HG02981 (cell line): ENCODE data around the gene RELT.
A peak's percentile ranks its signal among the peaks of the same experiment; 100 is the strongest.

ENCODE experiments used
- ATAC-seq: cut with Tn5 transposase; IDR thresholded peaks from one replicate; pipeline ENCODE4 v1.9.1; 2021; ENCODE audit warnings: mild to moderate bottlenecking, moderate library complexity; ENCODE audit not compliant: unreplicated experiment

The RELT gene, protein sequence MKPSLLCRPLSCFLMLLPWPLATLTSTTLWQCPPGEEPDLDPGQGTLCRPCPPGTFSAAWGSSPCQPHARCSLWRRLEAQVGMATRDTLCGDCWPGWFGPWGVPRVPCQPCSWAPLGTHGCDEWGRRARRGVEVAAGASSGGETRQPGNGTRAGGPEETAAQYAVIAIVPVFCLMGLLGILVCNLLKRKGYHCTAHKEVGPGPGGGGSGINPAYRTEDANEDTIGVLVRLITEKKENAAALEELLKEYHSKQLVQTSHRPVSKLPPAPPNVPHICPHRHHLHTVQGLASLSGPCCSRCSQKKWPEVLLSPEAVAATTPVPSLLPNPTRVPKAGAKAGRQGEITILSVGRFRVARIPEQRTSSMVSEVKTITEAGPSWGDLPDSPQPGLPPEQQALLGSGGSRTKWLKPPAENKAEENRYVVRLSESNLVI

DNA sequence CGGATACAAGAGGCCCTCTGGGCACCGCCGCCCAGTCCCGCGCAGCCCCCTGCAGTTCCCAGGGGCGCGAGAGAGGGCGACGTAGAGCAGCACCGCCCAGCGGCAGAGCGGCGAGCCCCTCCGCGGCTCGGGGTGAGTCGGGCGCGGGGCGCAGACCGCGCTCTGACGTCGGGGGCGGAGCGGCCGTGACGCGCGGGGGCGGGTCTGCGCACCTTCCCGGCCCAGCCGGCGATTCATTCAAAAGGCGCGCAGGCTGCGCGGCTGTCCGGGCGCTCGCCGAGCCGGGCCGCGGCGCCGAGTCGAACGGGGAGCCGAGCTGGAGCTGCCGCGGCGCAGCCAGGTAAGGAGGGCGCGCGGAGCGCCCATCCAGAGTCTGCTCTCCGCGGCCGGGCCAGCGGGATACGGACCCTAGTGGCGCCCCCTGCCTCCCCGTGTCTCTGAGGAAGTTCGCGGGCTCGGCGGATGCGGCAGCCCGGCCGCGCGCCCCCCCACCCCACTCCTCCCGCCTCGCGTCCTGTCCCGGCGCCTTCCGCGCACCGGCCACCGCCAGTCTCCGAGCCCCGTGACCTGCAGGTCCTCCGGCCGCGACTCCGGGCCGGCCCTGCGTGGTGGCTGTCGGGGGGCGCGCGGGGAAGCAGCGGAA is at the start of gene RELT:
Gene RELT, plus strand, starts transcription at position 240 of the 643 bp plus-strand sequence. CDS start 12,738 bp downstream, outside the sequence.
- ATAC-seq: peak; percentile 76

DNA sequence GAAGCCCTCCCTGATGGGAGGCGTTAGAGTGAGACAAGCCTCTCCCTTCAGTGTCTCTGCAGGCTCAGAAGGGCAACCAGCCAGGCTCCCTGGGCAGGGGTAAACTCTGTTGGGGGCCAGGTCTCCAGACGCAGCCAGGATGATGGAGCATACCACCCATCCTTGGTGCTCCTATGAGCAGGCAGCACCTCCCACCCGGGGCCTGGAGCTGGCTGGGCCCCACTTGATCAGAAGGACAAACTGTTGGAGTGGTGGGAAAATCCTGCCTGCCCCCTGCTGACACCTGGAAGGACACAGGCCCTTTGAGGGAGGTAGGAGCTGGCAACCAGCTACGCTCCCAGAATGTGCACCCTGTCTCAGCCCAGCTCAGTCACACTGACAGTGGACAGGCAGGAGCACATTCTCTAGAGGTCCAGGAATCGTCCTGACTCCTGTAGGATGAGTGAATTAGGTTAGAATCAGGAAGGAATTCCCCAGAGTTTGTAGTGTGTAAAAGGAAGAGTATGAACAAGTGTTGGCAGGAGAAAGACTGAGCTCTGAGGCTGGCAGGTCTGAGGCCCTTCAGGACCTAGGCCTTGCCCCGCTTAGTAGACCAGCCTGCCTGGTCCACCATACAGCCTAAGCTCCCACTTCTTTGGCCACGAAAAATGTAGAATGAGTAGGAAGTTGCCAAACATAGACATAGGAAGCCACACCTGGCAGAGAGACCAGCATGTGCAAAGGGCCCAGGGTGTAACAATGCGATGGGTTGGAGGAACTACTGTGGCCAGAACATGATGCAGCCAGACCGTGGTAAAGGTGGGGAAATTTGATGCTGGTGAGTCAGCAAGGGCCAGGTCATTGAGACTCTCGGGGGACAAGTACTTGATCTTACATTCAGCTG is 49.0 kb upstream of the RELT start:
- no peak for ATAC-seq

DNA sequence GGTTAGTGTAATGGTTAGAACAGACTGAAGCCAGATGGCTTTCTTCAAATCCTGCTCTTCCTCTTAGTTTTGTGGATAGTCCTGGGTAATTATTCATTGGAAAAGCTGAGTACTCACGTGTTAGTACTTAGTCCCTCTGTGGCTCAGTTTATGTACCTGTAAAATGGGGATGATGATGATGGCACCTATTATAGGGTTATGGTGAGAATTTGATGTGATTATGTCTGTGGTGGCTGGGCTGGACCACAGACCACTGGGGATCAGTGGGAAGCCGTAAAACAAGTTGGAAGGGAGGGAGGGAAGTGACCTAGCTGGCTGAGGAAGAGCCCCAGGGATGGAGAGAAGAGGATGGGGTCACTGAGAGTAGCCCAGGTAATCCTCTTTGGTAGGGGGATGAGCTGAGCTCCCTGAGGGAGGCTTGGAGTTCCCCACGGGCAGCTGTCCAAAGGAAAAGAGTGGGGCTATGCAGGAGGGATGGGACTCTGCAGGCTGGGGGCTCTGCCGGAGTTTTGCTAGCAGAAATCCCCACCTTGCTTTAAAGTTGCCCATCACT is 48.3 kb upstream of the RELT start:
- ATAC-seq: no peak

DNA sequence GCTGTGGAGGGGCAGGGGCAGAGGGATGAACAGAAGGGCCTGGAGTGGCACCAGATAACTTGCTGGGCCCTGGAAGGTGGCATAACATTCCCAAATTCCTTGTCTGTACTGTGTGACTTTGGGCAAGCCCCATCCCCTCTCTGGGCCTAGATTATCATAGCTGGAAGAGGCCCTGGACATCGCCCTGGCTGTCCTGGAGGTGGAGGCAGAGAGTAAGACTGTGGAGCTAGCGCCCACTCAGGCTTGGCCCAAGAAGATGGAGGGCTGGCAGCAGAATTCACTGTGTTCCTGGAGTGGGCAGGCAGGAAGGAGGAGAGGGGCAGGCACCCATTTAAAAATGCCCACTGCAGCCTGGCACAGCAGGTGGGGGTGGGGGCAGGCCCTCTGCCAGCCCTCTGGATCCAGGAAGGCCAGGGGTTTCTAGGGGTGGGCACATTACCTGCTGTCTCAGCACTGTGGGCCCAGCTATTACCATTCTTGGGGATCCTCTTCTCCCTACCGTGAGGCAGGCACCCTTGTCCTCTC is 45.6 kb upstream of the RELT start:
- ATAC-seq: no peak

DNA sequence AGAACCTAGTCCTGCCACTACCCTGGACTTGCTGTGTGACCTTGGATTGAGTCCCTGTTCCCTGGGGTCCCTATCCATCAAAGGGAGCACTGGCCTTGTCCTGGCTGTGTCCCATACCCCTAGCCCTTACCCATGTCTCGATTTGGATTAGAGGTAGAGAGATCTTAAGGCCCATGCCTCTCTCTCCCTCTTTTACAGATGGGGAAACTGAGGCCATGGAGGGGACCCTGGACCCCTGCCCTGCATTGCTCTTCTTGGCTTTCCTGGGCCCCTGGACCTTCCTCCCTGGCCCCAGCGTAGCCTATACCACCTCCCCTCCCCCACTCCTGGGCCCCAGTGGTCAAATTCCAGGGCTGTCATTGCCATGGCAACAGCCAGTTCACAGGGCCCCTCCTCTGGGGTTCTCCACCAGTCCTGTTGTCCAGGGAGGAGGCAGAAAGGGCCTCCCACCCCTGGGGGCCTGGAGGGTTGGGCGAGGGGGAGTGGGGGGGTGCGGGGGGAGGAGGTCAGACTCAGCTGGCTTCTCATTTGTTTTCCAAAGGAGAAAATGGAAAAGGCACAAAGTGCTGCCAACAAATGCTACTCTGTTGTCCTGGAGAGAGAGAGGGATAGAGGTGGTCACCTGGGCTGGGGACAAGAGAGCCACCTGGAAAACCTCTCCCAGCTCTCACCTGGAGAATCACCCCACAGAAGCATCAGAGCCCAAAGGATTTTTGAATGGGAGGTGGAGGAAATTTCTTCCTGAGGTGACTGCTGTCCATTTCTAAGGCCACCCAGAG is 44.9 kb upstream of the RELT start:
- ATAC-seq: no peak

DNA sequence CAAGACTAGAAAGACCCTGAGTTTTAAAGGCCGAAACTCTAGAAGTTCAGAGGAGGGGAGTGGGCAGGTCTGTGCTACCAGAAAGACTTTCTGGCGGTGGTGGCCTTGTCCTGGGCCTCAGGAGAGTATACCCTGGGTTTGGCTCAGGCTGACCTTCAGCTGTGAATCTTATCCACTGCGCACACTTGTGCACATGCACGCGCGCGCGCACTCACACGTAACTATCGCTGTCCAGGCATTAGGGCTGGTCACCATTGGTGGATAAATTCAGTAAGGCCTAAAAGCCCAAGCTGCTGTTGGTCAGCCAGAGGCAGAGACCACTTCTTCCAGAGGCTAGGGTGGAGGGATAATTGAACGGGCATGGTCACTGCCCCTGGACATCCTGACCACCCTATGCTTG is 43.0 kb upstream of the RELT start:
- ATAC-seq: no peak

DNA sequence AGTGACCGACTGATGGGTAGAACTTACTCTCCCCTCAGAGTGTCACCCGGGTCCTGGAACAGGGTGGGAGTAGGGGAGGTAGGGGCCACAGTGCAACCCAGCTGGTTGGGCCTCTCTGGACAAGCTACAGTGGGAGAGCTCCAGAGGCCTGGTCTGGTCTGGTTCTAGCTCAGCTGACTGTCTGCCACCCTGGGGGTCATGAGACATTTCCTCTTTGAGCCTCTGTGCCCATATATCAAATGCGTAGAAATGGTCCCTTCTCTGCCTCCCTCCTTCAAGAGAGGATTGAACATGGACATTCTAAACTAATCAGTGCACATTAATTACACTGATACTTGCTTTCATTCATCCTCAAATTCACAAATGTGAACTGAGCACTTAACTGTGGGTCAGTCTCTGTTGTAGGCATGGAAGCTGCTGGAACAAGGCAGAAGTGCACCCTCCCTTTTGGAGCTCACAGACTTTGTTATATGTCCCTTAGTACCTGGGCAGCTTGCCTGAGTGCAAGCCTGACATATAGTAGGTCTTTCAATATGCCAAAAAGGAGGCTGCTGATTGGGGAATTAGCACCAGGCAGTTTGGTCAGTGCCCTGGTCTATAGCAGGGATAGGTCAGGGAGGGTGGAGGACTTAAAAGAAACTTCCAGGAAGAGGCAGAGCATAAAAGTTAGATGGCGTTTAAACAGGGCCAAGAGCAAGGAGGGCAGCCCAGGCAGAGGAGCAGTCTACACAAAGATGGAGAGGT is 42.4 kb upstream of the RELT start:
- no peak for ATAC-seq

DNA sequence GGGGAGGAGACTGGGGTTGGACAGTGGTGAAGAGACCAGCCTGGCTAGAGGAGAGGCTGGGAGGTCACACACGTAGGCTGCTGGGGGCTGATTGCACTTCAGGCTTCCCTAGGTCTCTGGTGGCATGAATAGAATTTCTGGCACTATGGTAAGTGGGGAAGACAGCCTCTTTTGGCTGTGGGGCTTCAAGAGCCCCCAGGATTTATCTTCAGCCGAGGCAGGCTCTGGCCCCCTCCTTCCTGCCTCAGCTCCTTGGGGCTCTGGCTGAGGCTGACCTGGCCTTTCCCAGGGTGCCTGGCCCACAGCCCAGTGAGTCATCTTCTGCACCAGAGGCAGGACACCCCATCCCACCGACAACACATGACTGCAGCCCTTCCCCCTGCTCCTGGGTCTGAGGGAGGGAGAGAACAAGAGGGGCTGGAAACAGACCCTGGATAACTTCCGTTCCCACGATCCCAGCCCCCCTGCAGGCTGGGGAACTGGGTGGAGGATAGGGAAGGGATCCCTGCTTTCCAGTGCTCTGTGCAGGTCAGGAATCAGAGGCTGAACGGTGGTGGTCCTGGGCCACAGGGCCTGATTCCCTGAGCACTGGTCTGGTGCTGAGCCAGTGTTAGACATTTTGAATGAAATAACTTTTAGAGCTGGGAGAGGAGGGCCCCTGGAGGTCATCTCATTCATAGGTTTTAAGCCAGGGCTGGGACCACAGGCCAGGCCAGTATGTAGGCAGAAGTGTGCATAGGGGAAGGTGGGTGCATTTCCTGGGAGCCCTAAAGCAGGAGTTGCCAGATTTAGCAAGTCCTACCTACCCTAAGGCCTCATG is 41.6 kb upstream of the RELT start:
- no peak for ATAC-seq

DNA sequence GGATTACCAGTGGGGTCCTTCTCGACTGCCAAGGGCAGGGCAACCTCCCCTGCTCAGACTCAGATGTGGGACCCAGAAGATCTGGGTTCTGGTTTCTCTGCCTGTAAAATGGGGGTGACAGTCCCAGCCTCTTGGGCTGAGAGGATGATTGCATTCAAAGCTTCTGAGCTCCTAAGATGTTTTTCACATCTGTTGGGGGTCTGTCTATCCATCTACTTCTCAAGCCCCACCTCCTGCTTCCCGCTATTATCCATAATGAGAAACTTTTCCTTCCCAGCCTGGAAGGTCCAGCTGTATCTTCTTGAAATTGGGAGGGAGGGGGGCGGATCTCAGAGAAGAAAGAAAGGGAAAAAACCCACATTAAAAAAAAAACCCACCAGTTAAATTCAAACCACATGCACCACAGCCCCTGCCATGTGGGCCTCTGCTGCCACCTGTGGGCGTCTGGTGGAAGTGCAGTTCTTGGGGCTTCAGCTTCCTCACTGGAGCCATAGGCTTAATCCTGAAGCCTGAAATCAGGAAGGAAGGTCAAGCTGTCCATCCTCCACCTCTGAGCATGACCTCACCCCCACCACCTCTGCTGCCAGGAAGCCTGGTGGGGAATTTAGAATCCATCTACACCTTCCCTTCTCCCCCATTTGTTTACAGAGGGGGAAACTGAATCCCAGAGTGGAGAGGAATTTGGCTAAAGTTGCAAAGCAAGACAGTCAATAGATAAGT is 40.8 kb upstream of the RELT start:
- ATAC-seq: no peak

DNA sequence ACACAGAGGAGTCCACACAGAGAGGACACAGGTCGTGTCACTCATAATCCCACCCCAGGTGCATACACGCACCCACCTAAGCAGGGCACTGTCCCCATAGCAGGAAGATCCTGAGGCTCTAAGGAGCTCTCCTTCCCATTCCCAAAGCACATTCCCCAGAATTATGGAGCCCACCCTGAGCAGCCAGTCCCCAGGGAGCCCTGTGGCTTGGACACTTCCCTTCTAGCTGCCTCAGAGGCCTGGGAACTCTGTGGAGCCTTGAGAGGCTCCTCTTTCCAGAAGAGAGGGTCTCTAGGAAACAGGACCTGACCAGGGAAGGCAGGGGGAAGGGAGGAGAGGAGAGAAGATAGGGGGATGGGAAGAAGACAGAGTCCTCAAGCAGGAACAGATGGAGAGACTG is 38.4 kb upstream of the RELT start:
- ATAC-seq: no peak

DNA sequence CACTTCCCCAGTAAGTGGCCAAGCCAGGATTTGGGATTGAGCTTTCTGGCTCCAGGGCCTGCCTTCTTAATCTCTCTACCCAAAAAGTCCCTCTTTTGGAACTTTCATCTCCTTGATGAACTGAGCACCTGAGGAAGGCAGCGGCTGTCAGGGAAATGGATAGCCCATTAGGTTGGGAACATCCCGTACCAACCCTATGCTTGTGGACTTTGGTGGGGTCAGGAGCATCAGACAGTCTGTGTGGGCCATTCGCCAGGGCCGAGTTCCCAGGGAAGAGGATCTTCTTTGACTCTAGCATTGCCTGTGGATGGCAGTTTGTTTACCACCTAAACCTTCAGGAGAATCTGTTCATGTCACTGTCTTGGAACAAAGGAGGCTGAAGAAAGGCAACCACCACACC is 37.9 kb upstream of the RELT start:
- ATAC-seq: no peak

DNA sequence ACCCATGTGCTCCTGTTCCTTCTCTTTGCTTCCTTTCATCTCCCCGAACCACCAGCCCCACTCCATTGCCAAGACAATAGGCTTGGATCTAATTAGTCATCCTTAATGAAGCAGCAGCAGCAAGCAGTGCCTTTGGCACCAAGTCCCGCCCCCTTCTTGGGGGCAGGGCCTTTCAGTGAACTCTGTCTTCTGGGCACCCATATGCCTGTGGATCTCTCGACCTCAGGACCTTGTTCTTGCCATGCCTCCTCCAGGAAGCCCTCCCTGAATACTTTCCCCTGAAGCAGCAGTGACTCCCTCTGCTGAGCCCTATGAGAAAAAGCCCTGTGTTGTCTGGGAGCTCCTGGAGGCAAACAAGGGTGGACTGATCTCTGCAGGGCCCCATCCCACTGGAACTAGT is 36.0 kb upstream of the RELT start:
- no peak for ATAC-seq

DNA sequence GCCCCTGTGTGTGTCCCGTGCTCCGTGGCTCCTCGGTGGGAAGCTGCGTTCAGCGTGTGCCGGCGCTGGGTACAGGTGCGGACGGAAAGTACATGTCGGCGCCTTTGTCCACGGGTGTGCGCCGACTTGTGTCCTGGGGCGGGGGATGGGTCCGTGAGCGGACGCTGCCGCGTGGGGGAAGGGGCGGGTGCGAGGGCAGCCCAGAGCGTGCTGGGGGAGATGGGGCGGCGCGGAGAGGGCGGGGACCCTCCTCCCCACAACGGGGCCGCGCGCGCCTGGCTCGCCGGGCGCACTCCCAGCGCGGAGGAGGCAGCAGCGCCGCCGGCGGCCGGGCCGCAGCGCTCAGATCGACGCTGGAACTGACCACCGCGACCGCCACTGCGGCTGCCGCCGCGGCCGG is 33.6 kb upstream of the RELT start:
- no peak for ATAC-seq

DNA sequence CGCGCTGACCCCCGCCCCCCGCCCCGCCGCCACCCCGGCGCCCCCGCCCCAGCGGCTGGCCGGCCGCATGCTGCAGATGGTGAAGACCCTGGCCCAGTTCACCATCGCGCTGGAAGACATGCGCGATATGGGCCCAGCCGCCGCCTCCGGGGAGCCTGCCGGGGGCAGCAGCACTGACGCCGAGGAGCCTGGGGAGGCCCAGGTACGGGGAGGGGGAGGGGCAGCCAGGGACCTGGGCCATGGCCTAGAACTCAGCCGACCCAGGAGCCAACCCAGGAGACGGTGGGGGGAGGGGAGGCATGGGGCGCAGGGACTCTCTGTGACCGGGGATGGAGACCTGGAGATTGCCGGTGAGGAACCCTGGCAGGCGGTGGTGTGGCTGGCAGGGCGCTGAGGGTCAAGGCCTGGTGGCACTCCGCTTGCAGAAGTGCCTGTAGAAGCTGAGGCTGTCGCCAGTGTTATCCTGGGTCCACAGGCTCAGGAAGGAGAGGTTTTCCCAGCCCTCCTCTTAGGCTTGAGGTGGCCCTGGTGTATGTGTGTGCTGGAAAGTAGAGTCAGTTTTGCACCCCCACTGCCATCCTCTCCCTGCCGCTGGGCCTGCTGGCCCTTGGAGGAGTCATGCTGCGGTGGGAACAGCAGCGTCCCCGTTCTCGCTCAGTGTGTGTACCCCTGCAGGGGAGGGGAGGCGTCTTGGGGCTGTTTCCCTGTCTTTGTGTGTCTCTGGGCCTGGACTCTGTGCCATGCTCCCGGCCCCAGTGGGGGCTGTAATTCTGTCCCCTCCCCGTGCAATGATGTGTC is 32.9 kb upstream of the RELT start:
- no peak for ATAC-seq

DNA sequence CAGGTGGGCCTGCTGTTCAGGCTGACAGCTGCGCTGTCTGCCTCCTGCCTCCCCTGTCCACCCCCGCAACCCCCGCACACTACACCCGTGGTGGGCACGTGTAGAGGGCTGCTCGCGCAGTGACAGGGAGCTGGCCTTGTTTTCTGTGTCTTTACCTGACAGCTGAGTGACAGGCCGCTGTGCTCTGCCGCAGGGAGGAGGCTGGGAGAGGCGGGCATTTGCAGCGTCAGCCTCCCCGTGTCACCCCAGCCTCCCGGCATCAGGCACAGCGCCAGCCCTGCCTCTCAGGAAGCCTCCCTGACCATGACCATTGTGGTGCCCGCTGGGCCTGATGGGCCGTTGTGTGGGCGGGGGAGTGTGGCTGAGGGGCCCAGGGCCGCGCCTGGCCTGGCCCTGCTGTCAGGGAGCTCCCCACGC is 32.0 kb upstream of the RELT start:
- ATAC-seq: no peak

DNA sequence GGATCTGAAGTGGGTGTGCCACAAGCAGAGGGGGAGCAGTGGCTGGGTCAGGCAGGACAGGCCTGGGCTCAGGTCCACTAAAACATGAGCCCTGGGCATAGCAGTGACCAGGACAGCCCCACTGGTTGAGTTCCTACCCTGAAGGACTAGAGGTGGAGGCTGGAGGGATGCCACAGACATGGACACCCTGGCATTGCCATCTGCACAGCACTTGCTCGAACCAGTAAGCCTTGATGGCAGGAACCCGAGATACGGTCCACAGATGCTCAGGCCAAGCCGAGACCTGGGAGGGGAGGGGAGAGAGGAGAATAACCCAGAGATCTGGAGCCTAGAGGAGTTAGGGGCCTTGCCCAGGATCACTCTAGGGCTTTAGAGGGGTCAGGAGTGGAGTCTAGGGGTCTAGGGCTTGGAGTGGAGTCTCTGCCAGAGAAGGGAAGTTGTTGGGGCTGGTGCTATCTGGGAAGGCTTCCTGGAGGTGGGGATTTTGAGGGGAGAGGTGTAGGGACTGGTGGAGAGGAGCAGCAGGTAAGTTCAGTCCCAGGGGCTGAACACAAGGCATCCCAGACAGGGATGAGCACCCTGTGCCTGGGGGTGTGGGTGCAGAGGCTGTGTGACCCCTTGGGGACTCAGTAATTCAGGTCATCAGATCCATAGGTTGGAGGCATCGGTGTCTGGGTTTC is 30.6 kb upstream of the RELT start:
- no peak for ATAC-seq
